Lower leg skin (tissue), 3 donors: ENCODE results near the gene HOXC12.

Experiments
- CTCF ChIP-seq, 3 donors: fragments of 450-650 bp; IDR thresholded peaks; one replicate each; pipeline ENCODE4 v1.5.1; 2016; ENCODE audit warnings: antibody characterized with exemption in 3 of 3, mild to moderate bottlenecking in 3 of 3, moderate library complexity in 2 of 3
- POLR2A ChIP-seq, 2 donors: fragments of 450-650 bp; IDR thresholded peaks; one replicate each; pipeline ENCODE4 v1.6.1; 2016 to 2017; ENCODE audit warnings: antibody characterized with exemption in 2 of 2, mild to moderate bottlenecking in 1 of 2, moderate library complexity in 1 of 2

DNA sequence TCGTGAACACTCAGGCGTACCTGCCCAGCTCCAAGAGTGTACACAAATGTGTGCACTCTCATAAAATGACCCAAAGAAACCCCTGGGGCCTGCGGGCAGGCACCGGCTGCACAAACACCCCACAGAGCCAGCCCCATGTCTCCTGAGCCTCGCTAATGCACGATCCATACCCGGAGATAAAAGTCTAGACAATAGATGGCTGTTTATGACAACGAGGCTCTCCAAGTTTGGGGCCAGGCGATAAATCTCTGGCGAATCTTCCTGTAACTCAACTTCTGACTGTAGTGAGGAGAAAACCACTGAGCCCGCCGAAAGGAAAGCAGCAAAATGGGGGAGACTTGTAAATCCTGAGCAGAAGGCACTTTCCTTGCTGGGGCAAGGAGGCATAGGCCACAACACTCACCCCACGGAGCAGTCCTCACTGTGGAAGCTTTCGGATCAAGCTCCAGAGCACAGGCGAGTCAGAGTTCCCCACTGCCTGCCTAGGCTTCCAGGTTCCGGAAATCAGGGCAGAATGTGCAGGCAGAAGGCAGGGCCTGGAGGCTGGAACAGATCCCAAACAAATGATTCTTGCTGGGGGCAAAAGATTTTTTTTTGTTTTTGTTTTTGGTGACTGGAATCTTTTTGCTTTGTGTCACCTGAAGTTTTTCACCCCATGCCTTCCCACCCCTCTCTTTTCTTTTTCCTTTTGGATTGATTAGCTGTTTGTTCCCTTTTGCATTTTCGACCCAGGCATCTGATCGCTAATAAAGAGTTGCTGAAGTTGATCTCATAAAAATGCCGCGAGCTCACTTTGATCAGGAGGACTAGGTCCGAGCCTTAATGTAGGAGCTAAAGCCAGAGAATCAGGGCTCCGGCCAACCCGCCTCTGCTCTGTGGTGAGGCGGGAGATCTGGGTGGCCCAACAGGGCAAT, 13.8 kb downstream of the HOXC12 start:
- TF ChIP-seq CTCF (IDR thresholded peaks at IDR 0.05): no peak
- TF ChIP-seq POLR2A (IDR thresholded peaks at IDR 0.05): no peak
